B cell (primary cell): ENCODE data around the gene ZBTB8A.

Source experiments
- EZH2 ChIP-seq: IDR thresholded peaks from 2 replicates; pipeline ENCODE4 v1.6.1; 2012; ENCODE audit warnings: borderline replicate concordance, low read depth, mild to moderate bottlenecking, moderate library complexity, low read length; ENCODE audit not compliant: insufficient read depth, poor library complexity, severe bottlenecking
- TF ChIP-seq, protein P1 (sequence below): fragments of 200-600 bp; IDR thresholded peaks from one replicate; pipeline ENCODE4 v1.8.0; 2022; ENCODE audit warnings: antibody characterized with exemption, mild to moderate bottlenecking

DNA sequence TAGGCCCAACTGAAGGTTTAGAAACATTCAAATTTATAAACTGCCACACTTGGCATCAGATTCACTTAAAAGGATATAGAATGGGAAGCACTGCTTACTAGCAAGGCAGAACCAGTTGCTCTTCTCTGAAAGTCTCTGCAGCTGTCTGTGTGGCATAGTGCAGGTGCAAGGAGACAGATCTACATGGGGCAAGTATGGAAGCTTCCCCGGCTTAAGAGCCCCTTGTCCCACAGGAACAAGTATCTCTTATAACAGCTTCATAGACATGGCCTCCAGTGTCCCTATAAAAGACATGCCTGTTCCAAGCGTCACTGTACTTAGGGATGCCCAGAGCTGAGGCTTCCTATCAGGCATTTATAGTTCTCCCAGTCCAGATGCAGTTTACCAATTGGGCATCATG is 47.8 kb upstream of the ZBTB8A start:
- TF ChIP-seq, protein P1, sequence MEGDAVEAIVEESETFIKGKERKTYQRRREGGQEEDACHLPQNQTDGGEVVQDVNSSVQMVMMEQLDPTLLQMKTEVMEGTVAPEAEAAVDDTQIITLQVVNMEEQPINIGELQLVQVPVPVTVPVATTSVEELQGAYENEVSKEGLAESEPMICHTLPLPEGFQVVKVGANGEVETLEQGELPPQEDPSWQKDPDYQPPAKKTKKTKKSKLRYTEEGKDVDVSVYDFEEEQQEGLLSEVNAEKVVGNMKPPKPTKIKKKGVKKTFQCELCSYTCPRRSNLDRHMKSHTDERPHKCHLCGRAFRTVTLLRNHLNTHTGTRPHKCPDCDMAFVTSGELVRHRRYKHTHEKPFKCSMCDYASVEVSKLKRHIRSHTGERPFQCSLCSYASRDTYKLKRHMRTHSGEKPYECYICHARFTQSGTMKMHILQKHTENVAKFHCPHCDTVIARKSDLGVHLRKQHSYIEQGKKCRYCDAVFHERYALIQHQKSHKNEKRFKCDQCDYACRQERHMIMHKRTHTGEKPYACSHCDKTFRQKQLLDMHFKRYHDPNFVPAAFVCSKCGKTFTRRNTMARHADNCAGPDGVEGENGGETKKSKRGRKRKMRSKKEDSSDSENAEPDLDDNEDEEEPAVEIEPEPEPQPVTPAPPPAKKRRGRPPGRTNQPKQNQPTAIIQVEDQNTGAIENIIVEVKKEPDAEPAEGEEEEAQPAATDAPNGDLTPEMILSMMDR: no peak
- TF ChIP-seq EZH2: no peak
